ENCODE data around the gene ADGRL1. TPM values are rescaled to one million over a fixed set of nuclear protein-coding genes. Genes with fewer than 3 reads are reported as not detected.
"Not testable (repeated sequence)": the region's sequence is repeated elsewhere in the genome, so short reads cannot be mapped to it uniquely, and the experiment has no call there.

ADGRL1 gene
- total RNA-seq, 2 experiments from 2014 or later, result 20.8 to 23.5 TPM

- H3K36me3 Mint-ChIP-seq (ENCODE audit: low read depth); H3K9me3 Mint-ChIP-seq (ENCODE audit: low read depth); ATAC-seq; intact Hi-C loops (cut with DNase I, micrococcal nuclease); DNase-seq; H3K4me3 Mint-ChIP-seq; H3K27me3 Mint-ChIP-seq: not testable (repeated sequence)
- POLR2A ChIA-PET, result interaction anchor here (0.7 kb wide), 1 partner anchor 10 kb away, joined by 3 read pairs; the partner anchor contains the start of gene ASF1B
- Mint-ChIP-seq H3K4me1 (peaks cover 66% of the 10 kb centered on the region), H3K27ac (peak overlapping the region; percentile 17)
- CTCF ChIA-PET, result interaction anchor here (0.7 to 1.9 kb wide), 4 partner anchors 9 to 209 kb away, joined by 3 to 17 read pairs (median 4); partner anchors contain the start of gene ASF1B
Observed at GRCh38 chr19:14146169-14146568, 59.8 kb downstream of the ADGRL1 start.

GRCh38 chr19:14145381-14145780, 60.6 kb downstream of the ADGRL1 start:
- ATAC-seq (no peak), DNase-seq (no peak)
- Mint-ChIP-seq H3K27ac (no peak overlapping the region), H3K4me3 (no peak overlapping the region), H3K27me3 (no peaks in the 10 kb centered on the region), H3K36me3 (ENCODE audit: low read depth) (peaks cover 3% of the 10 kb centered on the region), H3K4me1 (peaks cover 69% of the 10 kb centered on the region), H3K9me3 (ENCODE audit: low read depth) (no peaks in the 10 kb centered on the region)
- ChIA-PET CTCF (interaction anchor here (0.7 to 1.9 kb wide), 4 partner anchors 9 to 282 kb away, joined by 3 to 17 read pairs (median 4); partner anchors contain the start of gene ASF1B), POLR2A (no interaction called here)
- intact Hi-C loops (cut with DNase I, micrococcal nuclease), result no loop called here

- no peaks in the 10 kb centered on the region for H3K27me3 Mint-ChIP-seq
- H3K4me3 Mint-ChIP-seq, result no peak overlapping the region
- H3K9me3 Mint-ChIP-seq (ENCODE audit: low read depth), result no peaks in the 10 kb centered on the region
- CTCF ChIA-PET, result interaction anchor here (1.1 kb wide), 1 partner anchor 93 kb away, joined by 3 read pairs; no protein-coding TSS in a partner anchor
- H3K4me1 Mint-ChIP-seq, result peaks cover 57% of the 10 kb centered on the region
- peaks cover 8% of the 10 kb centered on the region for H3K36me3 Mint-ChIP-seq (ENCODE audit: low read depth)
- no peak overlapping the region for H3K27ac Mint-ChIP-seq
- DNase-seq (no peak), ATAC-seq (no peak)
- POLR2A ChIA-PET, result no interaction called here
- intact Hi-C loops (cut with DNase I, micrococcal nuclease), result no loop called here
Observed at GRCh38 chr19:14142262-14143190, 63.4 kb downstream of the ADGRL1 start.

GRCh38 chr19:14141041-14141440, 64.9 kb downstream of the ADGRL1 start:
- DNase-seq, result peak; percentile 38
- ATAC-seq, result no peak
- Mint-ChIP-seq H3K27ac (no peak overlapping the region), H3K27me3 (no peaks in the 10 kb centered on the region), H3K4me3 (no peak overlapping the region), H3K36me3 (ENCODE audit: low read depth) (peaks cover 11% of the 10 kb centered on the region), H3K9me3 (ENCODE audit: low read depth) (no peaks in the 10 kb centered on the region), H3K4me1 (peaks cover 48% of the 10 kb centered on the region)
- intact Hi-C loops (cut with DNase I, micrococcal nuclease), result no loop called here
- POLR2A ChIA-PET, result interaction anchor here (0.6 kb wide), 1 partner anchor 223 kb away, joined by 3 read pairs; no protein-coding TSS in a partner anchor
- CTCF ChIA-PET, result interaction anchor here (0.7 to 0.8 kb wide), 2 partner anchors 11 to 216 kb away, joined by 3 to 4 read pairs; no protein-coding TSS in a partner anchor

DNA sequence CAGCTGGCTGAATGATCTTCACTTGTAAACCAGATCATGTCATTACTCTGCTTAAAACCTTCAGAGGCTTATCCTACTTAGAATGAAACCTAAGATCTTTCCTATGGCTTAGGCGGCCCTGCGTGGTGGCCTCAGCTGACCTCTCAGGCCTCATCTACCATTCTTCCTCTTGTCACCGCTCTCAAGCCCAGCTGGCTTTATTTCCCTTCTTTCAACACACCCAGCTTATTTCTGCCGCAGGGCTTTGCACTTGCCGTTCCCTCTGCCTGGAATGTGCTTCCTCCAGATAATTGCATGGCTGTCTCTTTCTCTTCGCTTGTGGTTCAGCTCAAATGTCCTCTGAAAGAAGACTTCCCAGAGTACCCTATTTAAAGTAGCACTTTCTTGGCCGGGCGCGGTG, 66.0 kb downstream of the ADGRL1 start:
- Mint-ChIP-seq H3K27ac (no peak overlapping the region), H3K36me3 (ENCODE audit: low read depth) (peaks cover 15% of the 10 kb centered on the region), H3K4me3 (no peak overlapping the region), H3K4me1 (peaks cover 46% of the 10 kb centered on the region), H3K9me3 (ENCODE audit: low read depth) (no peaks in the 10 kb centered on the region), H3K27me3 (no peaks in the 10 kb centered on the region)
- DNase-seq (no peak), ATAC-seq (no peak)
- intact Hi-C loops (cut with DNase I, micrococcal nuclease), result loop anchor here in 1 of 2 experiments (5.0 kb wide), 4 partner anchors 48 to 332 kb away; partner anchors contain the start of genes ADGRL1 and SAMD1
- CTCF ChIA-PET, result interaction anchor here (1.0 to 4.8 kb wide), 3 partner anchors 8 to 209 kb away, joined by 3 to 21 read pairs (median 6); no protein-coding TSS in a partner anchor
- POLR2A ChIA-PET, result no interaction called here

- CTCF ChIA-PET, result interaction anchor here (0.7 to 4.8 kb wide), 3 partner anchors 9 to 210 kb away, joined by 3 to 21 read pairs (median 6); no protein-coding TSS in a partner anchor
- Mint-ChIP-seq H3K27me3 (no peaks in the 10 kb centered on the region), H3K27ac (peak overlapping the region; percentile 10), H3K36me3 (ENCODE audit: low read depth) (peaks cover 22% of the 10 kb centered on the region), H3K4me3 (peak overlapping the region; percentile 57), H3K4me1 (peaks cover 51% of the 10 kb centered on the region), H3K9me3 (ENCODE audit: low read depth) (no peaks in the 10 kb centered on the region)
- DNase-seq (no peak), ATAC-seq (no peak)
- POLR2A ChIA-PET, result no interaction called here
- intact Hi-C loops (cut with DNase I, micrococcal nuclease), result loop anchor here in 1 of 2 experiments (5.0 kb wide), 4 partner anchors 46 to 334 kb away; partner anchors contain the start of genes ADGRL1 and SAMD1
Observed at GRCh38 chr19:14138576-14139265, 67.2 kb downstream of the ADGRL1 start.

DNA sequence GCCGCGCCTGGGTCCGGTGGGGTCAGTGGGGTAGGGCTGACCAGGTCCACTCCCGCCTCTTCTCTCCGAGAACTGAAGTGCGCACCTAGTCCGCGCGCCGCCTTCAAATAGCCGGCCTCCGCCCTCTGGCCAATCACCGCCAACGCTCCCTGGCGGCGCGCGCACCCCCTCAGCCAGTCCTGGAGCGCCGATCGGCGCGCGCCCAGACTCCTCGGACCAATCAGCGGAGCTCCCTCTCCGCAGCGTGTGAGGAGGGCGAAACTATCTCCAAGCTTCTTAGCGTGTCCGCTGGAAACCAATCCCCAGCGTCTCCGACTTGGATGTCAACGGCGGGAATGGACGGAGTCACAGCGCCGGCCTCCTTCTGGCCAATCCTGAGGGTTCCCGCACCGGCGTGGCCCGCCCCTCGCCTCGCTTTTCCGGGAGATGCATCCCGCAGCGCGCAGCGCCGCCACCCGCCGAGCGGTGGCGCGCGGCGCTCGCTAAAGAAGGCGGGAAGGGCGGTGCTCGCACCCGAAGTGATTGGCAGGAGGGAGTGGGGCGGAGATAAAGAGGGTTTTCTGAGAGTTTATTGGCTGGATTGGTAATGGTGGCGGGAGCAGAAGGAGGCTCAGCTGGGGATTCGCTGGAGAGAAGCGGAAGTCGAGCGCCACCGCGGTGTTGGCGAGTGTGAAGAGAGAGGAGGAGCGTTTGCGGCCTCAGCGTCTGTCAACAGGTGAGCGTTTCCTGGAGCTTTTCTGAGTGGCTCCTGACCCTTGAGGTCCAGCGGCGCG, 69.3 kb downstream of the ADGRL1 start, which contains the start of gene ASF1B:
Gene ASF1B (minus strand): TSS at position 81 of the 773 bp plus-strand sequence. CDS start 133 bp downstream, outside the sequence.
- Mint-ChIP-seq H3K4me3 (peak within 1 kb of the TSS; percentile 88), H3K4me1 (peaks cover 43% of the 10 kb centered on the region), H3K27me3 (no peaks in the 10 kb centered on the region), H3K9me3 (ENCODE audit: low read depth) (no peaks in the 10 kb centered on the region), H3K27ac (peak within 1 kb of the TSS; percentile 93), H3K36me3 (ENCODE audit: low read depth) (peaks cover 28% of the 10 kb centered on the region)
- ATAC-seq (peak; percentile 88), DNase-seq (peak; percentile 99)
- ChIA-PET CTCF (interaction anchor here (0.6 to 4.8 kb wide), 59 partner anchors 8 to 404 kb away, joined by 3 to 21 read pairs (median 4); partner anchors contain the start of genes IL27RA, MISP3, PRKACA and PTGER1), POLR2A (interaction anchor here (0.6 to 1.5 kb wide), 24 partner anchors 9 to 382 kb away, joined by 3 to 13 read pairs (median 4); partner anchors contain the start of genes DNAJB1 and PRKACA)
- intact Hi-C loops (cut with DNase I, micrococcal nuclease), result loop anchor here (1.0 to 5.0 kb wide), 30 partner anchors 19 to 984 kb away; partner anchors contain the start of genes DDX39A (in 2 of the 2), PRKACA (in 2 of the 2), ADGRL1 (in 1 of the 2) and DCAF15 (in 1 of the 2)

GRCh38 chr19:14135985-14136508, 69.9 kb downstream of the ADGRL1 start:
- ChIA-PET CTCF (interaction anchor here (0.6 to 4.8 kb wide), 51 partner anchors 9 to 370 kb away, joined by 3 to 21 read pairs (median 4); partner anchors contain the start of genes IL27RA, MISP3 and PRKACA), POLR2A (interaction anchor here (0.6 to 1.5 kb wide), 18 partner anchors 10 to 382 kb away, joined by 3 to 13 read pairs (median 3); partner anchors contain the start of genes DNAJB1 and PRKACA)
- H3K9me3 Mint-ChIP-seq (ENCODE audit: low read depth), result no peaks in the 10 kb centered on the region
- intact Hi-C loops (cut with DNase I, micrococcal nuclease), result loop anchor here (1.0 to 5.0 kb wide), 21 partner anchors 19 to 983 kb away; partner anchors contain the start of genes PRKACA (in 2 of the 2), ADGRL1 (in 1 of the 2), DDX39A (in 1 of the 2) and DNAJB1 (in 1 of the 2)
- no peak for DNase-seq
- peak overlapping the region; percentile 88 for H3K4me3 Mint-ChIP-seq
- no peaks in the 10 kb centered on the region for H3K27me3 Mint-ChIP-seq
- ATAC-seq, result no peak
- H3K4me1 Mint-ChIP-seq, result peaks cover 40% of the 10 kb centered on the region
- peak overlapping the region; percentile 70 for H3K27ac Mint-ChIP-seq
- H3K36me3 Mint-ChIP-seq (ENCODE audit: low read depth), result peaks cover 27% of the 10 kb centered on the region

- H3K4me3 Mint-ChIP-seq, result peak overlapping the region; percentile 88
- DNase-seq (no peak), ATAC-seq (no peak)
- no peaks in the 10 kb centered on the region for H3K9me3 Mint-ChIP-seq (ENCODE audit: low read depth)
- H3K27ac Mint-ChIP-seq, result peak overlapping the region; percentile 70
- CTCF ChIA-PET, result interaction anchor here (0.7 to 4.8 kb wide), 6 partner anchors 15 to 271 kb away, joined by 3 to 21 read pairs (median 4); no protein-coding TSS in a partner anchor
- POLR2A ChIA-PET, result no interaction called here
- H3K36me3 Mint-ChIP-seq (ENCODE audit: low read depth), result peaks cover 25% of the 10 kb centered on the region
- H3K27me3 Mint-ChIP-seq, result no peaks in the 10 kb centered on the region
- H3K4me1 Mint-ChIP-seq, result peaks cover 36% of the 10 kb centered on the region
- intact Hi-C loops (cut with DNase I, micrococcal nuclease), result loop anchor here in 1 of 2 experiments (5.0 kb wide), 4 partner anchors 43 to 337 kb away; partner anchors contain the start of genes ADGRL1 and SAMD1
Observed at GRCh38 chr19:14135355-14135754, 70.6 kb downstream of the ADGRL1 start.
